Neuronal stem cell (in vitro differentiated cells): ENCODE results near the gene SNX30.

Experiments used
- DNase-seq: peaks from one replicate; pipeline ENCODE4 v3.0.0-alpha.2; 2013; ENCODE audit warnings: low spot score
- H2AFZ ChIP-seq: one replicate; pipeline ENCODE4 v1.6.1; 2013; ENCODE audit warnings: mild to moderate bottlenecking, low read length, inconsistent platforms
- H2AK5ac ChIP-seq: 2 replicates; pipeline ENCODE4 v1.6.1; 2013; ENCODE audit warnings: low read depth, mild to moderate bottlenecking, inconsistent platforms, low read length, moderate library complexity, mixed read lengths
- H2BK120ac ChIP-seq: 2 replicates; pipeline ENCODE4 v1.6.1; 2013; ENCODE audit warnings: low read depth, mild to moderate bottlenecking, inconsistent platforms, low read length, moderate library complexity, mixed read lengths
- H2BK12ac ChIP-seq: one replicate; pipeline ENCODE4 v1.6.1; 2013; ENCODE audit warnings: low read length, inconsistent platforms
- H2BK15ac ChIP-seq: 2 replicates; pipeline ENCODE4 v1.6.1; 2013; ENCODE audit warnings: mild to moderate bottlenecking, low read length, inconsistent platforms, mixed read lengths
- H2BK5ac ChIP-seq: one replicate; pipeline ENCODE4 v1.6.1; 2013; ENCODE audit warnings: inconsistent platforms, mild to moderate bottlenecking, low read length, moderate library complexity
- H3K14ac ChIP-seq: one replicate; pipeline ENCODE4 v1.6.1; 2013; ENCODE audit warnings: low read length, inconsistent platforms
- H3K18ac ChIP-seq: 2 replicates; pipeline ENCODE4 v1.6.1; 2013; ENCODE audit warnings: low read length, inconsistent platforms
- H3K23ac ChIP-seq: 2 replicates; pipeline ENCODE4 v1.6.1; 2013; ENCODE audit warnings: low read depth, mild to moderate bottlenecking, mixed read lengths, low read length, inconsistent platforms; ENCODE audit not compliant: poor library complexity
- H3K27ac ChIP-seq: replicated peaks from 3 replicates; pipeline ENCODE4 v1.5.1; 2013; ENCODE audit warnings: low read length, inconsistent platforms
- H3K27me3 ChIP-seq, 3 experiments: 2 replicates each; pipeline ENCODE4 v1.6.1; 2013; ENCODE audit warnings: low read length in 3 of 3, mild to moderate bottlenecking in 2 of 3, inconsistent platforms in 1 of 3, low read depth in 1 of 3, mixed read lengths in 1 of 3, moderate library complexity in 1 of 3; ENCODE audit not compliant: control insufficient read depth in 3 of 3, insufficient read depth in 3 of 3
- H3K36me3 ChIP-seq, 2 donors: replicated peaks in 1 of 2; 2 replicates each; pipeline ENCODE4 v1.6.1; 2013; ENCODE audit warnings: low read length in 2 of 2; ENCODE audit not compliant: control insufficient read depth in 2 of 2, insufficient read depth in 2 of 2
- H3K4ac ChIP-seq: 2 replicates; pipeline ENCODE4 v1.6.1; 2013; ENCODE audit warnings: inconsistent platforms, mild to moderate bottlenecking, low read length, moderate library complexity
- H3K4me1 ChIP-seq, 2 donors: 1 replicate in 1 of 2; 2 replicates in 1 of 2; pipeline ENCODE4 v1.6.1; 2013; ENCODE audit warnings: low read length in 2 of 2, low read depth in 1 of 2; ENCODE audit not compliant: control insufficient read depth in 2 of 2, insufficient read depth in 1 of 2
- H3K4me2 ChIP-seq: one replicate; pipeline ENCODE4 v1.6.1; 2013; ENCODE audit warnings: mild to moderate bottlenecking, low read length, inconsistent platforms; ENCODE audit not compliant: insufficient read depth, poor library complexity, severe bottlenecking
- H3K4me3 ChIP-seq, 2 donors: 2 replicates each; pipeline ENCODE4 v1.5.1; 2013; ENCODE audit warnings: low read length in 2 of 2, mild to moderate bottlenecking in 2 of 2, inconsistent platforms in 1 of 2, moderate library complexity in 1 of 2
- H3K79me1 ChIP-seq: one replicate; pipeline ENCODE4 v1.6.1; 2013; ENCODE audit warnings: low read depth, mild to moderate bottlenecking, inconsistent platforms, low read length, moderate library complexity
- H3K9ac ChIP-seq: one replicate; pipeline ENCODE4 v1.6.1; 2013; ENCODE audit warnings: mild to moderate bottlenecking, low read depth, low read length, inconsistent platforms; ENCODE audit not compliant: poor library complexity
- H3K9me3 ChIP-seq, 2 donors: replicated peaks in 1 of 2; 2 replicates each; pipeline versions ENCODE3 to v1.6.1; 2013; ENCODE audit warnings: low read length in 2 of 2, mild to moderate bottlenecking in 2 of 2, inconsistent platforms in 1 of 2, low read depth in 1 of 2, mixed read lengths in 1 of 2, moderate library complexity in 1 of 2; ENCODE audit not compliant: control insufficient read depth in 2 of 2, insufficient read depth in 1 of 2
- H4K8ac ChIP-seq: one replicate; pipeline ENCODE4 v1.6.1; 2013; ENCODE audit warnings: low read depth, mild to moderate bottlenecking, inconsistent platforms, low read length, moderate library complexity
- H4K91ac ChIP-seq: one replicate; pipeline ENCODE4 v1.6.1; 2013; ENCODE audit warnings: low read length, low read depth, mild to moderate bottlenecking, inconsistent platforms; ENCODE audit not compliant: poor library complexity
- WGBS, 2 donors: extraction: QIAGEN DNeasy Blood & Tissue Kit; methylation state at CpG; one replicate each; pipeline ENCODE4 v1.1.7; 2013; ENCODE audit warnings: missing lambda C conversion rate in 2 of 2, mixed read lengths in 1 of 2; ENCODE audit not compliant: insufficient read length in 2 of 2, insufficient replicate concordance in 1 of 2; ENCODE audit errors: extremely low coverage in 2 of 2; 5-methylcytosine and 5-hydroxymethylcytosine counted together

SNX30 gene

DNA sequence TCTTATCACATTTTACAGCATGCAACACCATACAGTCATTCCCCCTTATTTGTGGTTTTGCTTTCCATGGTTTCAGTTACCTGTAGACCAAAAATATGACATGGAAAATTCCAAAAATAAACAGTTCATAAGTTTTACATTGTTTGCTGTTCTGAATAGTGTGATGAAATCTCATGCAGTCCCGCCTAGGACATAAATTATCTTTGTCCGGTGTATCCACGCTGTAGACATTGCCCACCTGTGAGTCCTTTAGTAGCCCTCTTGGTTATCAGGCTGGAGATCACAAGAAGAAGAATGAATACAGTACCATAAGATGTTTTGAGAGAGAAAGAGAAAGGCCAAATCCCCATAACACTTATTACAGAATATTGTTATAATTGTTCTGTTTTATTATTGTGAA is 72.1 kb downstream of the SNX30 start:
- Histone ChIP-seq H3K27ac (no peak overlapping the region), H3K4me2 (no peak overlapping the region), H3K18ac (no peak overlapping the region), H3K9me3 (no peaks in the 10 kb centered on the region), H3K4ac (no peak overlapping the region), H2BK120ac (no peak overlapping the region), H3K4me1 (no peaks in the 10 kb centered on the region), H4K8ac (no peak overlapping the region), H3K4me3 (no peak overlapping the region), H4K91ac (no peak overlapping the region), H2AK5ac (no peak overlapping the region), H2BK12ac (no peak overlapping the region), H2BK15ac (no peak overlapping the region), H2AFZ (no peak overlapping the region), H3K79me1 (no peaks in the 10 kb centered on the region), H3K36me3 (peaks cover 2 to 9% of the 10 kb centered on the region in 2 donors), H3K9ac (no peak overlapping the region), H3K23ac (no peak overlapping the region), H2BK5ac (no peak overlapping the region), H3K27me3 (no peaks in the 10 kb centered on the region), H3K14ac (no peak overlapping the region)
- no CpG with 5 or more reads among the region's 3 CpGs for WGBS, 2 donors
- DNase-seq = no peak

GRCh38 chr9:112823257-112823656 is 72.7 kb downstream of the SNX30 start:
- Histone ChIP-seq H3K9ac (no peak overlapping the region), H3K27me3 (no peaks in the 10 kb centered on the region), H3K23ac (no peak overlapping the region), H3K9me3 (no peaks in the 10 kb centered on the region), H3K14ac (no peak overlapping the region), H3K79me1 (no peaks in the 10 kb centered on the region), H2AK5ac (no peak overlapping the region), H2BK15ac (no peak overlapping the region), H3K18ac (no peak overlapping the region), H2BK120ac (no peak overlapping the region), H3K4me2 (no peak overlapping the region), H3K27ac (no peak overlapping the region), H3K36me3 (peaks cover 2 to 6% of the 10 kb centered on the region in 2 donors), H2BK5ac (no peak overlapping the region), H3K4me3 (no peak overlapping the region), H3K4ac (no peak overlapping the region), H4K91ac (no peak overlapping the region), H2BK12ac (no peak overlapping the region), H4K8ac (no peak overlapping the region), H2AFZ (no peak overlapping the region), H3K4me1 (no peaks in the 10 kb centered on the region)
- DNase-seq = no peak
- no CpG with 5 or more reads among the region's 3 CpGs for WGBS, 2 donors

- no CpG with 5 or more reads among the region's 5 CpGs for WGBS, 2 donors
- H2AFZ ChIP-seq = no peak overlapping the region
- no peak for DNase-seq
Measured at GRCh38 chr9:112831281-112831851, 80.8 kb downstream of the SNX30 start.

DNA sequence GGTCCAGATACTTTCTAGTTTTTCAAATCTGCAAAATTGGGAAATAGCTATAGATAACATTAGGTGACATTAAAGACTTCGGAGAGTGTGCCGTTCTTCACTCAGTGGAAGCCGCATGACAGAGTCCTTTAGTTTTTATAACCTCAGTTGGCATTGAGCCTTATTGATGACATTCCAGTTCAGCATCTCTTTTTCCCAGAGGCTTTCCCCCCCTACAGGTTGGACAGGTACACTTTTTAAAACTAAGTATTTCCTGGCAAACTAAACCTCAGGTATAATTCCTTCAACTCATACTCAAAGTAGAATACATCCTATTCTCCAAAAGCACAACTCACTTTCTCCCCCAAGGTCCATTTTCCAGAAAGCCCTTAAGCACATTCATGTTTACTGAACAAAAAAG is 81.4 kb downstream of the SNX30 start:
- Histone ChIP-seq H3K36me3 (peaks cover 0 to 23% of the 10 kb centered on the region in 2 donors), H3K4me2 (no peak overlapping the region), H3K27ac (no peak overlapping the region), H3K14ac (no peak overlapping the region), H4K8ac (no peak overlapping the region), H2BK120ac (no peak overlapping the region), H4K91ac (no peak overlapping the region), H3K27me3 (no peaks in the 10 kb centered on the region), H2BK15ac (no peak overlapping the region), H3K9me3 (no peaks in the 10 kb centered on the region), H3K79me1 (no peaks in the 10 kb centered on the region), H3K18ac (no peak overlapping the region), H2AFZ (no peak overlapping the region), H3K9ac (no peak overlapping the region), H2BK12ac (no peak overlapping the region), H2BK5ac (no peak overlapping the region), H3K4ac (no peak overlapping the region), H3K23ac (no peak overlapping the region), H2AK5ac (no peak overlapping the region), H3K4me3 (no peak overlapping the region), H3K4me1 (peaks cover 7 to 8% of the 10 kb centered on the region in 2 donors)
- no peak for DNase-seq
- no CpG with 5 or more reads among the region's 3 CpGs for WGBS, 2 donors

More at GRCh38 chr9:112831281-112831851, 80.8 kb downstream of the SNX30 start:
- Histone ChIP-seq H3K14ac (no peak overlapping the region), H3K27ac (no peak overlapping the region), H3K4me2 (no peak overlapping the region), H2BK120ac (no peak overlapping the region), H3K4ac (no peak overlapping the region), H3K9me3 (no peaks in the 10 kb centered on the region), H3K79me1 (no peaks in the 10 kb centered on the region), H2AK5ac (no peak overlapping the region), H3K23ac (no peak overlapping the region), H3K36me3 (peaks cover 0 to 17% of the 10 kb centered on the region in 2 donors), H3K4me1 (peaks cover 4 to 5% of the 10 kb centered on the region in 2 donors), H3K9ac (no peak overlapping the region), H4K8ac (no peak overlapping the region), H2BK12ac (no peak overlapping the region), H3K27me3 (no peaks in the 10 kb centered on the region), H2BK15ac (no peak overlapping the region), H4K91ac (no peak overlapping the region), H3K4me3 (no peak overlapping the region), H2BK5ac (no peak overlapping the region), H3K18ac (no peak overlapping the region)
